SK-N-SH (cell line): ENCODE measurements around the gene GLCCI1. TPM values are rescaled to one million over a fixed set of nuclear protein-coding genes. Genes with fewer than 3 reads are reported as not detected.

ENCODE experiments used
- CTCF ChIA-PET: fragments of 300-600, 350-600 bp; formaldehyde crosslinking; extraction: SDS; loops from one replicate; lab custom pipeline; 2021; lab: Yijun Ruan, JAX
- POLR2A ChIA-PET: fragments of 350-600 bp; sonication (Branson Sonifier 250); formaldehyde crosslinking; extraction: SDS; loops from one replicate; lab custom pipeline; 2020; ENCODE audit warnings: antibody characterized with exemption, inconsistent platforms; lab: Yijun Ruan, JAX
- DNase-seq: peaks from one replicate; pipeline ENCODE4 v3.0.0; 2012
- H2AFZ ChIP-seq: fragments of 200-600 bp; sonication (generic); 2 replicates; pipeline ENCODE4 v1.8.1; 2016; ENCODE audit warnings: antibody characterized with exemption, mild to moderate bottlenecking, low read depth
- H3F3A ChIP-seq: fragments of 200-600 bp; sonication (generic); replicated peaks from 2 replicates; pipeline ENCODE3; 2016; ENCODE audit warnings: antibody characterized with exemption, mild to moderate bottlenecking; ENCODE audit not compliant: insufficient read depth
- H3K27ac ChIP-seq, 2 experiments: fragments of 200-500 bp in 1 of 2; fragments of 200-600 bp in 1 of 2; sonication (Bioruptor generic) in 1 of 2; sonication (generic), shearing (Covaris generic) in 1 of 2; 2 replicates each; pipeline versions ENCODE4 v1.5.1 to v1.6.1; 2014 to 2016; ENCODE audit warnings: low read depth in 2 of 2, inconsistent platforms in 1 of 2, low read length in 1 of 2, mild to moderate bottlenecking in 1 of 2, mixed read lengths in 1 of 2
- H3K27me3 ChIP-seq: fragments of 200-600 bp; sonication (generic), shearing (Covaris generic); 2 replicates; pipeline ENCODE4 v1.6.1; 2016; ENCODE audit warnings: mixed run types; ENCODE audit not compliant: insufficient read depth
- H3K36me3 ChIP-seq, 2 experiments: fragments of 200-500 bp in 1 of 2; fragments of 200-600 bp in 1 of 2; sonication (Bioruptor generic) in 1 of 2; sonication (generic) in 1 of 2; replicated peaks in 1 of 2; 2 replicates each; pipeline versions ENCODE3 to v1.5.1; 2014 to 2016; ENCODE audit warnings: low read length in 1 of 2, mild to moderate bottlenecking in 1 of 2; ENCODE audit not compliant: insufficient read depth in 2 of 2, control insufficient read depth in 1 of 2
- H3K4me1 ChIP-seq, 2 experiments: fragments of 200-500 bp in 1 of 2; fragments of 200-600 bp in 1 of 2; sonication (Bioruptor generic) in 1 of 2; sonication (generic), shearing (Covaris generic) in 1 of 2; 2 replicates each; pipeline versions ENCODE4 v1.5.1 to v1.6.1; 2014 to 2016; ENCODE audit warnings: low read depth in 1 of 2, low read length in 1 of 2, mixed run types in 1 of 2; ENCODE audit not compliant: insufficient read depth in 2 of 2, control insufficient read depth in 1 of 2
- H3K4me2 ChIP-seq: fragments of 200-600 bp; sonication (generic), shearing (Covaris generic); 2 replicates; pipeline ENCODE4 v1.6.1; 2017; ENCODE audit warnings: mixed run types
- H3K4me3 ChIP-seq, 2 experiments: fragments of 200-500 bp in 1 of 2; fragments of 200-600 bp in 1 of 2; sonication (Bioruptor generic) in 1 of 2; sonication (generic), shearing (Covaris generic) in 1 of 2; 2 replicates each; pipeline versions ENCODE4 v1.5.1 to v1.8.1; 2014 to 2016; ENCODE audit warnings: low read depth in 2 of 2, inconsistent platforms in 1 of 2, low read length in 1 of 2, mild to moderate bottlenecking in 1 of 2, mixed read lengths in 1 of 2, moderate library complexity in 1 of 2
- H3K79me2 ChIP-seq: fragments of 200-600 bp; sonication (generic); 2 replicates; pipeline ENCODE4 v1.8.1; 2017; ENCODE audit warnings: mild to moderate bottlenecking; ENCODE audit not compliant: insufficient read depth
- H3K9ac ChIP-seq: fragments of 200-600 bp; sonication (generic); 2 replicates; pipeline ENCODE4 v1.6.1; 2017; ENCODE audit warnings: mixed run types
- H3K9me2 ChIP-seq: fragments of 200-600 bp; sonication (generic); 2 replicates; pipeline ENCODE4 v1.6.1; 2017; ENCODE audit warnings: mixed run types
- H3K9me3 ChIP-seq: fragments of 200-600 bp; sonication (generic); 2 replicates; pipeline ENCODE4 v1.6.1; 2017; ENCODE audit warnings: mixed run types, mild to moderate bottlenecking, moderate library complexity
- H4K20me1 ChIP-seq: fragments of 200-600 bp; sonication (generic); 2 replicates; pipeline ENCODE4 v1.6.1; 2017; ENCODE audit warnings: mild to moderate bottlenecking, mixed run types; ENCODE audit not compliant: insufficient read depth
- CTCF ChIP-seq: fragments of 200-600 bp; sonication (generic); IDR thresholded peaks from 2 replicates; pipeline ENCODE4 v1.6.1; 2017; ENCODE audit warnings: antibody characterized with exemption, mild to moderate bottlenecking, moderate library complexity
- ELF1 ChIP-seq: IDR thresholded peaks from 2 replicates; pipeline ENCODE4 v1.4.0; 2012
- FOXJ3 ChIP-seq: sonication (generic); formaldehyde crosslinking; IDR thresholded peaks from 2 replicates; pipeline ENCODE4 v1.5.1; 2020; ENCODE audit warnings: mild to moderate bottlenecking, missing genetic modification reagents
- MXI1 ChIP-seq: IDR thresholded peaks from 2 replicates; pipeline ENCODE4 v1.6.1; 2012; ENCODE audit warnings: mild to moderate bottlenecking, low read depth, low read length, improper control_type of control experiment
- NRF1 ChIP-seq: IDR thresholded peaks from 2 replicates; pipeline ENCODE4 v1.6.1; 2012; ENCODE audit warnings: low read depth, mild to moderate bottlenecking, low read length
- PBX3 ChIP-seq: IDR thresholded peaks from 2 replicates; pipeline ENCODE4; 2012
- RAD21 ChIP-seq: IDR thresholded peaks from 2 replicates; pipeline ENCODE4 v1.6.1; 2012; ENCODE audit warnings: mild to moderate bottlenecking, low read length
- SMC3 ChIP-seq: IDR thresholded peaks from 2 replicates; pipeline ENCODE4 v1.6.1; 2012; ENCODE audit warnings: low read depth, low read length, improper control_type of control experiment
- TCF12 ChIP-seq: IDR thresholded peaks from 2 replicates; pipeline ENCODE4 v1.4.0; 2012
- YY1 ChIP-seq: IDR thresholded peaks from 2 replicates; pipeline ENCODE4 v1.4.0; 2012; ENCODE audit warnings: low read depth, mild to moderate bottlenecking
- WGBS: methylation state at CpG from one replicate; pipeline ENCODE4 v1.1.6; 2017; ENCODE audit warnings: low lambda C conversion rate; 5-methylcytosine and 5-hydroxymethylcytosine counted together
- polyA plus RNA-seq, 3 experiments: library from polyadenylated mRNA; depleted of rRNA; stranded (reverse); fragments of >200 nt; gene quantifications; 2 replicates each; pipeline ENCODE4 v1.2.3, GENCODE V29; 2012

GLCCI1 gene
- polyA plus RNA-seq, 1 of the 3 experiments (the other 2 are of a cell fraction), result 5.5 TPM

- Histone ChIP-seq H3K27ac (no peak overlapping the region), H3K27me3 (no peaks in the 10 kb centered on the region), H3K9ac (no peak overlapping the region), H3K79me2 (no peaks in the 10 kb centered on the region), H3K4me2 (no peak overlapping the region), H3F3A (no peaks in the 10 kb centered on the region), H3K9me3 (0 out of 2 replicates have a peak, but pooled peaks cover 13% of the 10 kb centered on the region), H3K4me3 (peak overlapping the region in 1 of 2 experiments; percentile 4; a peak in 1 of 4 replicates), H3K9me2 (no peaks in the 10 kb centered on the region), H3K4me1 (no peaks in the 10 kb centered on the region), H4K20me1 (no peaks in the 10 kb centered on the region), H2AFZ (no peak overlapping the region), H3K36me3 (peaks cover 21 to 32% of the 10 kb centered on the region in 2 experiments)
- WGBS, result 100% methylated on average over 2 of the region's 2 CpGs
- TF ChIP-seq RAD21 (peak; percentile 69), TCF12 (0 out of 2 replicates have a peak, but pooled peaks have one; percentile 9), SMC3 (peak; percentile 52), YY1 (no peak), CTCF (peak; percentile 51), FOXJ3 (CRISPR knock-in tag) (no peak)
- POLR2A ChIA-PET, result interaction anchor here (0.5 to 1.5 kb wide), 2 partner anchors 14 to 63 kb away, joined by 3 to 4 read pairs; no protein-coding TSS in a partner anchor
- DNase-seq, result no peak
- CTCF ChIA-PET, result interaction anchor here (0.8 to 1.4 kb wide), 5 partner anchors 18 to 355 kb away, joined by 3 read pairs; no protein-coding TSS in a partner anchor
Observed at GRCh38 chr7:8035647-8036518, 67.3 kb downstream of the GLCCI1 start.

GRCh38 chr7:8037151-8037550, 68.6 kb downstream of the GLCCI1 start:
- Histone ChIP-seq H3K9ac (no peak overlapping the region), H3K27me3 (no peaks in the 10 kb centered on the region), H3K4me2 (no peak overlapping the region), H3K4me3 (no peak overlapping the region), H3K36me3 (peaks cover 19 to 28% of the 10 kb centered on the region in 2 experiments), H3F3A (no peaks in the 10 kb centered on the region), H4K20me1 (no peaks in the 10 kb centered on the region), H3K9me2 (no peaks in the 10 kb centered on the region), H3K79me2 (no peaks in the 10 kb centered on the region), H3K27ac (no peak overlapping the region), H3K9me3 (0 out of 2 replicates have a peak, but pooled peaks cover 9% of the 10 kb centered on the region), H2AFZ (no peak overlapping the region), H3K4me1 (no peaks in the 10 kb centered on the region)
- no peak for DNase-seq
- ChIA-PET POLR2A (no interaction called here), CTCF (no interaction called here)
- 82% methylated on average over 3 of the region's 3 CpGs for WGBS
- TF ChIP-seq NRF1, result no peak
- TF ChIP-seq TCF12, result no peak
- TF ChIP-seq ELF1, result no peak
- TF ChIP-seq MXI1, result no peak
- no peak for TF ChIP-seq FOXJ3 (CRISPR knock-in tag)
- TF ChIP-seq PBX3, result no peak
